HepG2 (cell line): ENCODE measurements around the gene PLPPR2. TPM values are rescaled to one million over a fixed set of nuclear protein-coding genes. Genes with fewer than 3 reads are reported as not detected.

Experiments
- BHLHE40 ChIP-seq: IDR thresholded peaks from 2 replicates; pipeline ENCODE4 v1.6.1; 2011; ENCODE audit warnings: low read length, improper control_type of control experiment
- CBX1 ChIP-seq: IDR thresholded peaks from one replicate; pipeline ENCODE4 v1.6.1; 2016; ENCODE audit warnings: antibody characterized with exemption, low read depth
- DMTF1 ChIP-seq: sonication (generic); formaldehyde crosslinking; IDR thresholded peaks from 2 replicates; pipeline ENCODE4 v1.4.0; 2020; ENCODE audit warnings: mild to moderate bottlenecking, missing genetic modification reagents
- SP4 ChIP-seq: sonication (generic); formaldehyde crosslinking; IDR thresholded peaks from 2 replicates; pipeline ENCODE4 v1.8.1; 2023; ENCODE audit warnings: mild to moderate bottlenecking, missing genetic modification reagents
- XRCC5 ChIP-seq: fragments of 200-400 bp; formaldehyde crosslinking; optimal IDR thresholded peaks from 2 replicates; pipeline ENCODE3; 2017; ENCODE audit warnings: mild to moderate bottlenecking, low read length
- ZBTB46 ChIP-seq: sonication (generic); formaldehyde crosslinking; IDR thresholded peaks from 2 replicates; pipeline ENCODE4 v1.4.0; 2020; ENCODE audit warnings: mild to moderate bottlenecking, missing genetic modification reagents, borderline replicate concordance
- ZFP1 ChIP-seq: IDR thresholded peaks from 2 replicates; pipeline ENCODE4 v1.6.1; 2016
- ZHX2 ChIP-seq, 2 experiments: sonication (generic) in 1 of 2; formaldehyde crosslinking in 1 of 2; IDR thresholded peaks; 2 replicates each; pipeline versions ENCODE4 v1.6.1 to v1.9.0; 2014 to 2022; ENCODE audit warnings: antibody characterized with exemption in 1 of 2, borderline replicate concordance in 1 of 2, inconsistent platforms in 1 of 2, low read depth in 1 of 2, missing genetic modification reagents in 1 of 2
- ZNF530 ChIP-seq: sonication (generic); formaldehyde crosslinking; IDR thresholded peaks from 2 replicates; pipeline ENCODE4 v1.5.0; 2020; ENCODE audit warnings: low read depth, mild to moderate bottlenecking, missing genetic modification reagents
- ZNF614 ChIP-seq: IDR thresholded peaks from 2 replicates; pipeline ENCODE4 v1.6.1; 2018; ENCODE audit warnings: missing biosample characterization, missing genetic modification reagents, inconsistent platforms, borderline replicate concordance
- ZSCAN29 ChIP-seq: sonication (generic); formaldehyde crosslinking; conservative IDR thresholded peaks from 2 replicates; pipeline ENCODE4 v1.4.0; 2020; ENCODE audit warnings: mild to moderate bottlenecking, missing genetic modification reagents
- polyA plus RNA-seq, 8 experiments: library from polyadenylated mRNA; depleted of rRNA in 3 of 8; stranded (reverse) in 7 of 8; unstranded in 1 of 8; fragments of >200 nt; fragmentation: Illumina TruSeq in 4 of 8; extraction: Trizol in 4 of 8; gene quantifications; 2 replicates each; pipeline versions ENCODE4 v1.2.1 to v1.2.3, GENCODE V29; 2011 to 2016; ENCODE audit warnings: low read depth in 4 of 8, missing spikeins in 1 of 8, mixed read lengths in 1 of 8; ENCODE audit not compliant: insufficient read depth in 1 of 8
- total RNA-seq, 5 experiments: library from RNA; depleted of rRNA; stranded (reverse); fragments of >200 nt; fragmentation: Illumina TruSeq; extraction: Trizol; gene quantifications; 2 replicates each; pipeline ENCODE4 v1.2.3, GENCODE V29; 2016; ENCODE audit warnings: low read depth in 1 of 5

The PLPPR2 gene
- total and polyA plus RNA-seq, 2 of the 13 experiments (the other 11 are each of a cell fraction or from before 2014, with no cell fraction given) = 1.5 to 2.1 TPM

GRCh38 chr19:11375143-11375948 is 20.1 kb downstream of the PLPPR2 start (continued):
- TF ChIP-seq BHLHE40 = no peak
- TF ChIP-seq ZNF614 (CRISPR knock-in tag) = no peak
- no peak for TF ChIP-seq ZNF530 (CRISPR knock-in tag)
- no peak for TF ChIP-seq ZHX2 (IDR thresholded peaks at IDR 0.05; ENCODE audit: low read depth)
- TF ChIP-seq ZHX2 (CRISPR knock-in tag; IDR thresholded peaks at IDR 0.05; ENCODE audit: borderline replicate concordance) = no peak
- TF ChIP-seq ZFP1 (CRISPR knock-in tag) = no peak
- TF ChIP-seq XRCC5 = peak; percentile 6
- no peak for TF ChIP-seq CBX1
- TF ChIP-seq DMTF1 (CRISPR knock-in tag) = peak; percentile 65; the same call in 1 of the 2 replicates
- no peak for TF ChIP-seq SP4
- TF ChIP-seq ZSCAN29 = no peak; the same call in 1 of the 2 replicates
- 0 out of 2 replicates have a peak, but pooled peaks have one; percentile 86 for TF ChIP-seq ZBTB46 (CRISPR knock-in tag)
